NCI-H1417 treated with DMSO at 0.1 percent for 48 hours (cell line): ENCODE data around the gene LMX1B.
A peak's percentile ranks its signal among the peaks of the same experiment; 100 is the strongest.

Experiments
- DNase-seq: peaks from one replicate; lab custom pipeline; 2025; lab: John Stamatoyannopoulos, UW

LMX1B gene

DNA sequence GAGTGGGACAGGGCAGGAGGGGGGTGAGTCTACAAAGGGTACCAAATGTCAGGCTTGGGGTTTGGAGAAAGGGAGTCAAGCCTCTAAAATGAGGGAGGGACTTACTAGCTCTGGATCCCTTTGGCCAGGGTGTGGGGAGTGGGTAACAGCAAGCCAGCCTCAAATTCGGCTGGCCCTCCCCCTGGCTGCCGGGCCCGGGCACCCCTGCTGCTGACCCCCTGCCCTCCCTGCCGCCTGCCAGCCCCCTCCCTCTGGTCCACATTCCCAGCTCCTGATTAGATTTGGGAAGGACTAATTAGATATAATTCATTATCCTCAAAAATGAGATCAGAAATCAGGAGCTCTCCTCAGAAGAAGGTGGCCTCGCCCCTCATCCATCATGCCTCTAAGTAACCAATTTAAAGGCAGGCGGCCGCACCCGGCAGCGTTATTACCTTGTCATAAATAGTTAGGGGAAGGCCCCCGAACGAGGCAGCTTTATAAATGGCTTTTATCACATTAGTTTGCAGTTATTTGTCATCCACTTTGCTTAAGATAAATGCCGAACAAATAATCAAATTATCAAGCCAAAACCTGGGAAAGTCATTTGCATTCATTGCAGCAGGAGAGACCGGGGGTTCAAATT, 44.6 kb downstream of the LMX1B start:
- DNase-seq, result no peak

GRCh38 chr9:126658956-126659555, 45.3 kb downstream of the LMX1B start:
- DNase-seq, result no peak

DNA sequence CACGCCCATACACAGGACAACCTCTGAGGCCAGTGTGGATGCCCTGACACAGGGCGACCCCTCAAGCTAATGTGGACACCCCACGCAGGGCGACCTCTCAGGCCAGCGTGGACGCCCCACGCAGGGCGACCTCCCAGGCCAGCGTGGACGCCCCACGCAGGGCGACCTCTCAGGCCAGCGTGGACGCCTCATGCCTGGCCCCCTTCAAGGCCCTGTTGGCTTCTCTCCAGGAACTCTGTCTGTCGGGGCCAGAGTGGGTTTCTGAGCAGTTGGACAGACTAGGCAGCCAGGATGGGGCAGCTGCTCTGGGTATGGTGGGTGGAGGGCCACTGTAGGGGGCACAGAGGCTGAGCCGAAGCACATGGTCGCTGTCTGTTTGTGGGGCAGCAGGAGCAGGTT, 47.4 kb downstream of the LMX1B start:
- no peak for DNase-seq

GRCh38 chr9:126661521-126662251, 48.0 kb downstream of the LMX1B start:
- no peak for DNase-seq

GRCh38 chr9:126663661-126664072, 49.9 kb downstream of the LMX1B start:
- DNase-seq, result no peak

GRCh38 chr9:126664900-126665643, 51.3 kb downstream of the LMX1B start:
- no peak for DNase-seq

- no peak for DNase-seq
These were observed 51.9 kb downstream of the LMX1B start for GRCh38 chr9:126665644-126666035.

GRCh38 chr9:126666155-126666803, 52.6 kb downstream of the LMX1B start:
- DNase-seq, result no peak

DNA sequence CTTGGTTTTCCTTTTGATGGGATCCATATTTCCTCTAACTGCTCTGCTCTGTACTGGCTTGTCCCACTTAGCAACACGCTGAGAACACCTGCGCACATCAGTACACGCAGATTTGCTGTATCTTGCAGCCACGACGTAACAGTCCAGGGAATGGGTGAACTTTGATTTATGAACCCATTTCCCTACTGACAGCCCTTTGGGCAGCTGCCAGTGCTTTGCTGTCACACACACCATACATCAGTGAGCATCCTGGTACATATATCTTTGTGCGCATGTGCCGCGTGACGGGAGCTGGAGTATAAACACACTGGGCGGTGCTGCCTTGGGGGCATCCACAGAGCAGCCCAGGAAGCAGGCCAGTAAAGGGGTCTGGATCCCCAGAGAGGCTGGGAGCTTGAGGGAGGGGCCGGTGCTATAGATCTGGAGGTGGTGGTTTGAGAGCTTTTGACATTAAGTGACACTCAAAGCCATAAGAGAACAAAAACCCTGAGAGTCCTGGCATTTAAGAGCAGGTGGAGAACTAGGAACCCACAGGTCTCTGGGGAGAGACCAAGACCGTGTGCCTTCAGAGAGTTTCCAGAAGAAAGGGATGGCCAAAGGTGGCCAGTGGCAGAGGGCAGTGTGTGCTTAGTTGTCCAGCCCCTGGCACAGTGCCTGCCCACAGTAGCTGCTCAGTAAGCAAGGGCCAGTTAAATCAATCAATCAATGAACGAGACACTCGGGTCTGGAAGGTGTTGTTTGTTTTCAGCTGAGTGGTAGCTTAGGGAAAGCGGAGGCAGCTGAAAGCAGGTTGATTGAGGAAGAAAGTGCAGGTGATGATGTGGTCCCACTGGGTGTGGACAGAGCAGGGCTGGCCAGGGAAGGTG, 53.7 kb downstream of the LMX1B start:
- peak; percentile 64 for DNase-seq

DNA sequence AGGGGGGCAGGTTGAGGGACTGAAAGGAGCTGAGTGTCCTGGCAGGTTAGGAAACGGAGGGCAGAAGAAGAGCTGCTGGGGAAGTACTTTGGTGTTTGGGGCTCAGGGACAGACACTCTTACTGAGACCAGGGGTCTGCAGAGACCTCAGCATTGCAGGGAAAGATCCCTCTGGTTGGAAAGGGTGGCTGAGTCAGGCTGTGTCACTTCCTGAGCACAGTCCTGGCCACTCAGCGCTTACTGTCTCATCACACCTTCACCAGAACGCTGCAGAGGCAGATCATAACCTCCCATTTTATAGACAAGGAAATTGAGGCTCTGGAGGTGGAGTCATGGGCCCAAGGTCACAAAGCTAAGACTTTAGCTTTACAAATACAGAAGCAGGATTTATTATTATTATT, 54.3 kb downstream of the LMX1B start:
- no peak for DNase-seq

DNA sequence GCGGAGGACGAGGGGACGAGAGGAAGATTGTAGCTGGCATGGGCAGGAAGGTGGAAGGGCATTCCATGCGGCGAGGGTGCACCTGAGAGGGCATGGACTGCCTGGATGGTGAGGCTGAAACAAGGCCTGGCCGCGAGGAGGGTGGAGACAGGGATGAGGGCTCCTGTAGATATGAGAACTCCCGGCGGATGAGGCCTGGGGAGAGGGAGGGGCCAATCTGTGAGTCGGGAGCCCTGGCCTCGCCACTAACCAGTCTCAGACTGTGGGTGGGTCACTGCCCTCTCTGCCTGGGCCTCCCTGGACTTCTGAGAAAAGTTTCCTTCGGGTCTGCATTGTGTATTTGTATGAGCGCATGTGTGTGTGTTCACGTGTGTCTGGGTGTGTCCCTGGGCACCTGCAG, 55.4 kb downstream of the LMX1B start:
- DNase-seq, result no peak

GRCh38 chr9:126670270-126670669, 56.5 kb downstream of the LMX1B start:
- DNase-seq, result no peak

DNA sequence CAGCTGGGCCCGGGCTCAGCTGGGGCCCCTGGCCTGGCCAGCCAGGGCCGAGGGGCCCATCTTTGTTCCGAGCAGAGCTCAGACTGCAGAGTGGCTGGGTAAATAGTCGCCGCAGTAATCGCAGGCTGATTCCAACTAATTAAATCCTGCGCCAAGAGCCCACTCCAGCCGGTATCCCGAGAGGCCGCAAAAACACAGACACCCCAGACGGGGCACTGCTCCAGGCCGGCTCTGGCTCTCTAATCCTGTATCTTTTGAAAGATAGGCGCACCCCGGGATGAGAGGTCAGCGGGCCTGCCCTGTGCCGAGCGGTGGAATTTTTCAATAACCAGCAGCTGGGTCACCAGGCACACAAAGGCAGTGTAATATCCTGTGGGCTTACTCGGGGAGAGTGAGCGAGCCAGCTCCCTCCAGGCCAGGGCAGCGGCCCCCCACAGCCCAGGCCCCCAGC, 57.7 kb downstream of the LMX1B start:
- DNase-seq, result no peak

- no peak for DNase-seq
These were observed 58.3 kb downstream of the LMX1B start for GRCh38 chr9:126671983-126672382.

DNA sequence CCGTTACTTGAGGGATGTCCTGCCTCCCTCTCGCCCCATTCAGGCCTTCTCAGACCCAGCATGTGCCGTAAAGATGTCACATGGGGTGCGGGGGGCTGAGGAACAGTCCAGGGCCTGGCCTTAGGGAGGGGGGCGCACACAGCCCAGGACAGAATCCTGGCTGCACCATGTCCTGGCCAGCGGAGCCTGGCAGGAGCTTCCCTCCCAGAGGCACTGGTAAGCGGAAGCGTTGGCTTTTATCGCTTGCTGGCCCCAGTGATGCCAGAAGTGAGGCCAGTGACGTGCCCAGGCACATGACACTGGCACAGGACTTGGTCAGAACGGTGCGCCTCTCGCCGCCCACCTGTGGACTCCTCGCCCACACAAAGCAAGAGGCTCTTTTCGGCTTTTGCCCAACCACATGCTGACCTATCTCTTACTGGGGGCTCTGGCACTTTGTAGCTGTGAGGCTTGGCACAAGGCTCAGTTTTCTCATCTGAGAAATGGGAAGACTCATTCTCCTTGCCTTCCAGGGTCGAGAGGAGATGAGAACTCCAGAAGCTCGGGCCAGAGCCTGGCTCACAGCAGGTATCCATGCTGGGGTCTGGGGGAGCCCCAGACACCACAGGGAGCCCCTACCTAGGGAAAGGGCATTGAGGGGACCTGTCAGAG, 59.0 kb downstream of the LMX1B start:
- DNase-seq, result no peak

GRCh38 chr9:126673689-126674364, 60.1 kb downstream of the LMX1B start:
- peak; percentile 75 for DNase-seq

GRCh38 chr9:126674365-126675146, 60.8 kb downstream of the LMX1B start:
- no peak for DNase-seq

DNA sequence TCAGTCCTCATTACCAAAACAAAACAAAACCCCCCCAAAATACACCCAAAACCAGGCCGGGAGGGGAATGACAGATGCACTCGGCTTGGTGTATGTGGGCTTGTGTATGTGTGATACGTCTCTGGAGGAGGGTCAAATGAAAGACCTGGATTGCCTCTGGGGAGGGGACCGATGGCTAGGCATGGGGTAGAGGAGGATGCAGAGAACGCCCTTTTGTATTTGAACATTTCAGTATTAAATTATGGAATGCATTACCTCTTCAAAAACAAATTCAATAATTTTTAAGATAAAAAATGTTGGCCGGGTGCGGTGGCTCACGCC, 61.4 kb downstream of the LMX1B start:
- DNase-seq, result no peak

DNA sequence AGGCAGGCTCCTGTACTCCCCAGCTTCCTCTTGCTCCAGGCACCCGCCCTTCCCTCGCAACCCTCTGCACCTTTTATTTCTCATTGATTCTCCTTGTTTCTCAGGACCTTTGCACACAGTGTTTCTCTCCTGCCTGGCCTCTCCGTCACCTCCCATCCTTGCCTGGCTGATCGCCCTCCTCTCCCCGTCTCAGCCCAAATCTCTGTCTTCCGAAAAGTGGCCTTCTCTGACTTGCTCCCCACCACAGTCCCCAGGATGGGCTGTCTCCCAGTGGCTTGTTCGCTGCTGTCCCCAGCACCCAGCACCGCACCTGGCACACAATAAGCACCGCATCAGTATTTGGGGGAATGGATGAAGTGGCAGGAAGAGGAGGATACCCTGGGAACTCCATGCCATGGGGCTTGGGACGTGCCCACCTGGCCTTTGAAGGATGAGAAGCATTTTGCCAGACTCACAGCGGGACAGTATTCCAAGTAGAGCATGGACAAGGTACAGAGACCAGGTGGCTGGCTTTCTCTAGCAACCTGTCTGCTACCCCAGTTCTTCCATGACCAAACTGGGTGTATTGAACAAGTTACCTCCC, 62.5 kb downstream of the LMX1B start:
- no peak for DNase-seq
